Stimulated activated CD4-positive, alpha-beta T cell treated with anti-CD3 and anti-CD28 coated beads, Interleukin-4, amount 100 ng/mL, for 24 hours (primary cell): ENCODE measurements around the gene SCAF4.

ENCODE experiments used
- DNase-seq: peaks from one replicate; pipeline ENCODE4 v3.0.0-alpha.2; 2020

SCAF4 gene

DNA sequence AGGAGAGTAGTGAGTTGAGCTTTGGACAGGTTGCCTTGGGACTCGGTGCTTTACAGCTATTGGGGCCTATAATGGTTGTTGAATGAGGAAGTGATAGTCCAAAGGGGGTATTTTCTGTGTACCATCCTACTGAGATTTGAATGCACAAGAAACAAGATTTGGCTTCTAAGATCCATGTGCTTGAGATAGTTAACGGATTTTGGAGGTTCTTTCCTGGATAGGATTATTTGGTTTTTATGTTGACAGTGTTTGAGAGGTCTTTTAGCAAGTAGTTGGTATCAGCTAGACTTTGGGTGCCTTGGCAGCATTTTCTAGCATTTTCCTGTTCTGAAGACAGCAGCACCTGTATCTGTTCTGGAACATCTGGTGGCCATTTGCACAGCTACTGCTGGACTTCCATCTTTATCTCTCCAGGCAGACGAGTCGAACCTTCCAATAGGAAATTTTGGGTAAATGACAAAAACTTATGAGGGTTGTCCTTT, 3.6 kb upstream of the SCAF4 start:
- no peak for DNase-seq

DNA sequence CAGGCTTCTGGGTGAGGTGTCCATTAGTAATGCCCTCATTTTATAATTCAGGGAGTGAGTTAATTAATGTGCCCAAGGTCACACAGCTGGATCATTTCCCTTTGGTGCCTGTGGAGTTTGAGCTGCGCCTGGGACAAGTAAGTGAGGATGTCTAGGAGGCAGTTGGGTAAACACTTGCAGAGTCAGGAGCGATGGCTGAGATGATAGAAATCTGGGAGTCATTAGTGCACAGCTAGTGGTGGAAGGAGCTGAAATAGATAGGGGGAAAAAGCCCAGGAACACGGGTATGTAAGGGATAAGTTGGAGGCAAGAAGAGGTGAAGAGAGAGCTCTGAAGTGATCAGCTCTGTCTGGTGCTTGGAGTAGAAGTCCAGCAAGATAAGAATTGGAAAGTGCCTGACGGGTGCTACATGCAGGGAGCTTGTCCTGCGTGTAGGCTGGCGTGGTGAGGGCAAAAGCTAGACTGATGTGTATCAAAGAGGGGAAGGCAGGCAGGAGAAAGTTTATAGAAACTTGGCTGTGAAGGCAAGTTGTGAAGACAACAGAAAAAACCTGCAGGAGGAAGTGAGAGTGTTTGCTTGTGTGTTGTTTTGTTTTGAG, 1.7 kb upstream of the SCAF4 start:
- DNase-seq: no peak

- DNase-seq: peak; percentile 28
Measured at GRCh38 chr21:31732597-31733550, 956 bp upstream of the SCAF4 start.

DNA sequence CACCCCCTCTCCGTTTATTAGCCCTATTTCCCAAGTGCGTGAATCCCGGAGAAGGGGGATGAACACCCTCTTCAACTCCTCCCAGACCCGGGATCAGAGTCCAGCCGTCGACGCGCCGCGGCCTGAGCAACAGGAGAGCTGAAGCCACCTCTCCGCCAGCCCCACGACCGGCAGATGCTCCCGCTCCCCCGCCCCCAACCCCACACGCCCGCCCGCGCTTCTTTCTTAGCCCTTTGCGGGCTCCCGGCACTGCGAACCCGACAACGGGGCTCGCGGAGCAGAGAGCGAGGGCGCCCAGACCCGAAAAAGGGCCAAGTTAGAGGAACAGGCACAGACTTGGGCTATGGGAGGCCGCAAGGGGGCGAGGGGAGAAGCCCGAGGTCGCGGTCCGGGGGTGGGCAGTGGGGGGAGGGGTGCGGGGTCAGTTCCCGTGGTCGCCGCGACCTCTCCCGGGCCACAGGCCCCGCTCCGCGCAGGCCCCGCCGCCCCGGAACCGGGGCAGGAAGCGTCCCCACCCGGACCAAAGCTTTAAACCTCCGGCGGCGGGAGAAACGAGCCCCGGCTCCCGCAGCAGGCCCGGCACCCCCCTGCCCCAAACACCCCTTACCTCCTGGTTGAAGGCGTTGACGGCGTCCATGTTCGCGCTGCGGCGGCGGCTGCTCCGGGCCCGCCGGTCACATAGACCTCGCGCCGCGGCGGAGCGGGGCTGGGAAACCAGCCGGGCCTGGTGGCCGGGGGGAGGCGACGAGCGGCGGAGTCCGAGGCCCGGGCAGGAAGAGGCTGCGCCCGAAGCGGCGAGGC, 662 bp downstream of the SCAF4 start:
- peak; percentile 47 for DNase-seq

DNA sequence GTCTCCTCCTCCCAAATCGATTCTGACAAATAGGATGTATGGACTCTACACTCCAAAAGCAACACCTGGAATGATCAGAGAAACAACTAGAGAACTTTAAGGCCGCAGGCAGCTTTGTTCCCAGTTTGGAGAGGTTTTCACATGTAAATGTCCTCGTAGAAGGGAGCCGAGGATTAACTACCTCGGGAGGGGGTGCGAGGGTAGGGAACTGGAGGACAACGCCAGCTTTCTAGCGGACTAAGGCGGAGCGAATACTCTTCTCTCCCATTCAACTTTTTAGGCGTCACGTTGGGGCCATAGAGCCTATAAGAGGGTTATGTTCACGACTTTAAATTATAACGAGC, 1.2 kb downstream of the SCAF4 start:
- peak; percentile 12 for DNase-seq

GRCh38 chr21:31729622-31730343, 2.1 kb downstream of the SCAF4 start:
- DNase-seq: no peak

DNA sequence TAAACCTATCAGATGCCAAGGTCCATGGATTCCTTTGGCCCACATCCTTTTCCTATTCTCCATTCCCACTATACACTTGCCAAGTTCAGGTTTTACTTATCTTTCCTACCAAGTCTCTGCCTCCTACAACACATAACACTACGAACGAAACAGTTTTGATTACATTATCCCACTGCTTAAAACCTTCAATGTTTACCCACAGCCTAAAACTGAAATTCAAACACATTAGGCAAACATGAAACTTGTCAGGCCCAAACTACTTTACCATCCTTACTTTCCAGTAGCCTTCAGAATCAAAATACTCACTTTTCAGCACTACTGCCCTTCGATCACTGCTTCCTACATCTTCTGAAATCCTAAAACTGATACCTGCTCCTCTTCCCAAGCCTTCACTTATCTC, 3.0 kb downstream of the SCAF4 start:
- no peak for DNase-seq

GRCh38 chr21:31728191-31728590, 3.7 kb downstream of the SCAF4 start:
- no peak for DNase-seq

- DNase-seq: no peak
Measured at GRCh38 chr21:31727181-31727580, 4.7 kb downstream of the SCAF4 start.

GRCh38 chr21:31726407-31726806, 5.5 kb downstream of the SCAF4 start:
- DNase-seq: no peak

GRCh38 chr21:31725202-31725839, 6.6 kb downstream of the SCAF4 start:
- DNase-seq: no peak

- no peak for DNase-seq
Measured at GRCh38 chr21:31724552-31724951, 7.4 kb downstream of the SCAF4 start.

- no peak for DNase-seq
Measured at GRCh38 chr21:31721381-31721780, 10.5 kb downstream of the SCAF4 start.

GRCh38 chr21:31720739-31721138, 11.2 kb downstream of the SCAF4 start:
- DNase-seq: no peak

DNA sequence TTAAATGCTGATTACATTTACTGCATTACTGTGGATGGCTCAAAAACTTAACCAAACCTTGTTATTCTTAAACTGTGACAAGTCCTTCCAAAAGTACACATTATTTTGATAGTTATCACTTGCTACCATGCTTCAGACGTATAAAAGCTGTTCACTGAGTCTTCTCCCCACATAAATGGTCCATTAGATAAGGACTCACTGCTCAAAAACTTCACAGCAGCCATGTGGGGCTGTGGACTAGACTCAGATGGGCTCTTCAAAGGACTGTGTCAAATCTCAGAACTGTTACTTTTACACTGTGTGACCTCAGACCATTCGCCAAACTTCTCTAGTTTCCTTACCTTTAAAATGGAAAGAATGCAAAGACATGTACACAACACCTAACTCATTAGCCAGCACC, 11.6 kb downstream of the SCAF4 start:
- no peak for DNase-seq

DNA sequence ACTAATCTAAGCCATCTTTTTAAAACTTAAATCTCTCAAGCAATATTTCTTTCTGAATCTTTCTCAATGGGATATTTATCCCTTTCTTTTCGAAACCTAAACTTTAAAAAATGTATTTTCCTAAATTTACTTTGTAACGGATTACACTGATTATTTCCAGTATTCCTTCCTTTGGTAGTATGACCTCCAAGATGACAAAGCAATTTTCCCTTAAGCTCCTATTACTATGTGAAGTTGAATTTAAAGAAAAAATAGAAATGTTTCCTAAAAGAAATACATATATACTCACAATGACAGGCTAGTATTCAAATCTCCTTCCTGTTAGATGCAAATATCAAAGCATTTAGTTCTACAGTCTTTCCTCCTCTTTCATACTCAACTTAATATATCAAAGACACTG, 15.8 kb downstream of the SCAF4 start:
- DNase-seq: no peak

DNA sequence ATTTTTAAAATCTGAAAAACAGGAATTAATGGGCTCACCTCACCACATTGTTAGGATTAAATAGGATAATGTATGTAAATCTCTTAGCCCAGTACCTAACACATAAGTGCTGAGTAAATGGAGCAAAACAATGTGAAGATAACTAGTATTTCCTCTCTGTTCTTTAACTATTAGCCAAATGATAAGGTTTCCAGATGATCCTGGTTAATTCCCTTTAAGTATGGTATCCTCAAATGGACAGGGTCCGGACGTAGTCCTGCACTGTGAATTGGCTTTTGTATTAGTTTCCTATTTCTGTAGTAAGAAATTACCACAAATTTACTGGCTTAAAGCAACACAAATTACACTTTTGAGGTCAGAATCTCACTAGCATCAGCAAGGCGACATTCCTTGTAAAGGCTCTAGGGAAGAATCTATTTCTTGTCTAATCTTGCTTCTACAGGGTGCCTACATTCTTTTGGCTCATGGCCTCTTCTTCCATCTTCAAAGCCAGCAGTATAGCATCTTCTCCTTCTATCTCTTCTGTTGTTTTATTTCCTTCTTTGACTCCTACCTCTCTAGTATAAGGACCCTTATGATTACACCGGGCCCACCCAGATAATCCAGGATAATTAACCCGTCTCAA, 17.1 kb downstream of the SCAF4 start:
- DNase-seq: no peak

- no peak for DNase-seq
Measured at GRCh38 chr21:31713973-31714740, 17.8 kb downstream of the SCAF4 start.

DNA sequence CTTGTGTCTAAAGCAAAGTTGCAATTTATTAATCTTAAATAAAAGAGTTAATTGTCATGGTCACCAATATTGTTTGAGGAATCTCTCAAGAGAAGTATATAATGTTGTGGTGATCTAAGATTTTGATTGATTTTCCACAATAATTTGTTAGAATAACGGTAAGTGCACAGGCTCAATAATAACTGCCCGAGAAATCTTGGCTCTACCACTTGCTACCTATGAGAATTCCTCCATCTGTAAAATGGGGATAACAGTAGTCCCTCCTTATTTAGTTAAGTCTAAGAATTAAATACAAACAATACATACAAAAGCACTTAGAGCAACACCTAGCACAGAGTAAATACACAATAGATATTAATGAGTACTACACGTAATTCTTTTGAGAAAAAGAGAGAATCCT, 18.8 kb downstream of the SCAF4 start:
- DNase-seq: no peak

DNA sequence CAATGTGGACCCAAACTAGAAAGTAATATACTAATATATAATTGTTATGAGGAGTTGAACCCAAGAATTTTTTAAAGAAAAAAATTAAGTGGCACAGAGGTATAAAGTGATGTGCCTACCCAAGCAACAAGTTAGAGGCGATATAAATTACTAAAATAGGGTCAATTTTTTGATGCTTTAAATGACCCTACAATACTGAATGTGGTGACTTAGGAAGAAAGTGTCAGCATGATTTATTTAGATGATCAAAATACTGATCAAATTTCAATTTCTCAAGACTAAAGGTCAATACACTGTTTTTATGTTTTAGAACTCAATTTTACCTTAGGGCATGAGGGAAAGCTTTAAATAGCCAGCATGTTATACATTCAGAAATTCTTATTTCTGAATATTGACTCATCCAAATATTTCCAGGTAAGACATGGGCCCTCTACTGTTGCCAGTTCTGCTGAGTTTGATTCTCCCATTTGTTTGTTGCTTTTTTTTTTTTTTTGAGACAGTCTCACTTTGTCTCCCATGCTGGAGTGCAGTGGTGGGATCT, 20.1 kb downstream of the SCAF4 start:
- DNase-seq: no peak

- DNase-seq: no peak
Measured at GRCh38 chr21:31711326-31711725, 20.6 kb downstream of the SCAF4 start.
